GM18498 (cell line): ENCODE results near the gene EXOSC3.

Source experiments
- ATAC-seq: cut with Tn5 transposase; IDR thresholded peaks from one replicate; pipeline ENCODE4 v1.9.1; 2021; ENCODE audit warnings: mild to moderate bottlenecking, moderate library complexity; ENCODE audit not compliant: unreplicated experiment

Gene EXOSC3

DNA sequence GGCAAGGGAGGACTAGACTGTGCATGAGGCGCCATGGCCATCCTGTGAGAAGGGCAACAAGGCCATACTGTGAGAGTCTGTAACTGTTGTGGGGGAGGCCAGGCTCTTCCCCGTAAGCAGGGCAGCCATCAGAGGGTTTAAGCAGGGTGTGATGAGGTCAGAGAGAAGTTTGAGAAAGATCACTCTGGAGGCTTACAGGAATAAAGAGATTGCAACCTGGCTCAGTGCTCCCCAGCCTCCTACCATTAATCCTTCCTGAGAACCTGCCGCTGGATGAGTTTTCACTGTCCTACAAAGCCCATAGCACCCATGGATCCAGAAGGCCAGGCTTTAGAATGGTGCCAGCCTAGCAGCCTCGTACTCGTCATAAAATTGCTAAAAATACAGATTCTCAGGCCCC, 45.6 kb downstream of the EXOSC3 start:
- ATAC-seq, result no peak

- ATAC-seq, result no peak
Measured at GRCh38 chr9:37732952-37733351, 51.9 kb downstream of the EXOSC3 start.

- ATAC-seq, result no peak
Measured at GRCh38 chr9:37732086-37732741, 52.6 kb downstream of the EXOSC3 start.

- ATAC-seq, result no peak
Measured at GRCh38 chr9:37730839-37731238, 54.0 kb downstream of the EXOSC3 start.

GRCh38 chr9:37730256-37730655, 54.6 kb downstream of the EXOSC3 start:
- no peak for ATAC-seq
